Smooth muscle cell (in vitro differentiated cells): ENCODE data around the gene PFKP. TPM values are rescaled to one million over a fixed set of nuclear protein-coding genes. Genes with fewer than 3 reads are reported as not detected.

Source experiments
- DNase-seq: peaks from one replicate; lab custom pipeline; 2025; ENCODE audit not compliant: unreplicated experiment; lab: John Stamatoyannopoulos, UW
- H2AFZ ChIP-seq: fragments of 200-600 bp; sonication (generic); 2 replicates; pipeline ENCODE4 v1.6.0; 2016; ENCODE audit warnings: antibody characterized with exemption, low read depth, mild to moderate bottlenecking
- H3F3A ChIP-seq: fragments of 200-600 bp; sonication (generic); 2 replicates; pipeline ENCODE4 v1.6.0; 2017; ENCODE audit warnings: antibody characterized with exemption, low read depth
- H3K27ac ChIP-seq: fragments of 200-600 bp; sonication (generic); 2 replicates; pipeline ENCODE4 v1.5.1; 2016; ENCODE audit warnings: low read depth, mild to moderate bottlenecking
- H3K27me3 ChIP-seq: fragments of 200-600 bp; sonication (generic); 2 replicates; pipeline ENCODE4 v1.6.1; 2016; ENCODE audit warnings: low read depth, mild to moderate bottlenecking
- H3K36me3 ChIP-seq: fragments of 200-600 bp; sonication (generic); 2 replicates; pipeline ENCODE4 v1.5.1; 2016; ENCODE audit warnings: low read depth
- H3K4me1 ChIP-seq: fragments of 200-600 bp; sonication (generic); 2 replicates; pipeline ENCODE4 v1.5.1; 2016; ENCODE audit warnings: low read depth
- H3K4me2 ChIP-seq: fragments of 200-600 bp; sonication (generic); 2 replicates; pipeline ENCODE4 v1.6.0; 2016; ENCODE audit warnings: mild to moderate bottlenecking
- H3K4me3 ChIP-seq: fragments of 200-600 bp; sonication (generic); 2 replicates; pipeline ENCODE4 v1.5.1; 2016; ENCODE audit warnings: mild to moderate bottlenecking
- H3K79me2 ChIP-seq: fragments of 200-600 bp; sonication (generic); 2 replicates; pipeline ENCODE4 v1.6.0; 2016; ENCODE audit warnings: low read depth, mild to moderate bottlenecking
- H3K9ac ChIP-seq: fragments of 200-600 bp; sonication (generic); 2 replicates; pipeline ENCODE4 v1.6.0; 2016; ENCODE audit warnings: low read depth
- H3K9me3 ChIP-seq: fragments of 200-600 bp; sonication (generic); replicated peaks from 2 replicates; pipeline ENCODE4 v1.5.1; 2016; ENCODE audit warnings: low read depth
- H4K20me1 ChIP-seq: fragments of 200-600 bp; sonication (generic); 2 replicates; pipeline ENCODE4 v1.6.0; 2016; ENCODE audit warnings: low read depth
- CTCF ChIP-seq: fragments of 200-600 bp; sonication (generic); IDR thresholded peaks from 2 replicates; pipeline ENCODE4 v1.5.1; 2017; ENCODE audit warnings: borderline replicate concordance, mild to moderate bottlenecking, antibody characterized with exemption; ENCODE audit not compliant: insufficient read depth, poor library complexity, severe bottlenecking
- WGBS: methylation state at CpG from one replicate; pipeline ENCODE4 v1.1.7; 2016; ENCODE audit warnings: low lambda C conversion rate; 5-methylcytosine and 5-hydroxymethylcytosine counted together
- polyA plus RNA-seq: library from polyadenylated mRNA; unstranded; fragments of >200 nt; fragmentation: Nextera tagmentation; extraction: Ambion mirVana; gene quantifications from 2 replicates; pipeline ENCODE4 v1.2.1, GENCODE V29; 2016
- total RNA-seq: library from RNA; depleted of rRNA; stranded (reverse); fragments of >200 nt; gene quantifications from 2 replicates; pipeline ENCODE4 v1.2.3, GENCODE V29; 2014

Gene PFKP
- total and polyA plus RNA-seq, 2 experiments from 2014 or later, result 178 to 203 TPM

DNA sequence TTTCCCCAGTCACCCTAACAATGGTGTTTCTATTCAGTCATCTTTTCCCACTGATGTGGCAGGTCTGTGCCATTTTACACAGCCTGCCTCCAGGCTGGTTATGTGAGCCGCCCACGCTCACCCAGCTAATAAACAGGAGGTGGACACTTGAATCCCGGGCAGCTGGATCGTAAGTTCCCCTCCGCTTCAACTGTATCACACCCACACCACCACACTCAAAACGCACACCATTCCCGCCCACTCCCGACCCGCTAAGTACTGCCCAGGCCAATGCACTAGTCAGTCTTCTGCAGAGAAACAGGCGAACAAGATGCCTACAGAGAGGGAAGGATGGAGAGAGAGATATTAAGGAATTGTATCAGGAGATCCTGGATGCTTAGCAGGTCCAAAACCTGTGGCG lies 38.9 kb upstream of the PFKP start:
- H3K9me3 ChIP-seq, result no peaks in the 10 kb centered on the region

GRCh38 chr10:3030765-3031164 lies 36.6 kb upstream of the PFKP start:
- H3F3A ChIP-seq, result peaks cover 3% of the 10 kb centered on the region
- no peak for DNase-seq
- H3K4me2 ChIP-seq, result peak overlapping the region; percentile 52
- no peak overlapping the region for H3K4me3 ChIP-seq
- H3K27ac ChIP-seq, result peak overlapping the region; percentile 41
- no peaks in the 10 kb centered on the region for H3K79me2 ChIP-seq
- no peaks in the 10 kb centered on the region for H3K9me3 ChIP-seq
- no peak overlapping the region for H3K9ac ChIP-seq
- H3K4me1 ChIP-seq, result peaks cover 6% of the 10 kb centered on the region
- no peaks in the 10 kb centered on the region for H3K36me3 ChIP-seq
- TF ChIP-seq CTCF, result no peak
- H4K20me1 ChIP-seq, result no peaks in the 10 kb centered on the region
- no peak overlapping the region for H2AFZ ChIP-seq
- H3K27me3 ChIP-seq, result no peaks in the 10 kb centered on the region
- WGBS, result 44% methylated on average over 5 of the region's 5 CpGs

More for the DNA sequence above, 38.9 kb upstream of the PFKP start:
- H3K4me3 ChIP-seq, result no peak overlapping the region
- H3K36me3 ChIP-seq, result no peaks in the 10 kb centered on the region
- H3K27ac ChIP-seq, result no peak overlapping the region
- H3K9ac ChIP-seq, result no peak overlapping the region
- H3K4me1 ChIP-seq, result peaks cover 6% of the 10 kb centered on the region
- no peak overlapping the region for H2AFZ ChIP-seq
- no peak for TF ChIP-seq CTCF
- peaks cover 3% of the 10 kb centered on the region for H3F3A ChIP-seq
- H3K79me2 ChIP-seq, result no peaks in the 10 kb centered on the region
- no peaks in the 10 kb centered on the region for H3K27me3 ChIP-seq
- DNase-seq, result no peak
- no peak overlapping the region for H3K4me2 ChIP-seq
- H4K20me1 ChIP-seq, result no peaks in the 10 kb centered on the region
- 85% methylated on average over 11 of the region's 11 CpGs for WGBS

- Histone ChIP-seq H3K9ac (no peak overlapping the region), H4K20me1 (no peaks in the 10 kb centered on the region), H3K27ac (peak overlapping the region; percentile 41), H3K36me3 (no peaks in the 10 kb centered on the region), H3F3A (peaks cover 3% of the 10 kb centered on the region), H3K4me3 (no peak overlapping the region), H3K79me2 (no peaks in the 10 kb centered on the region), H3K4me1 (peaks cover 6% of the 10 kb centered on the region), H3K27me3 (no peaks in the 10 kb centered on the region), H3K9me3 (no peaks in the 10 kb centered on the region), H2AFZ (no peak overlapping the region), H3K4me2 (peak overlapping the region; percentile 52)
- no peak for TF ChIP-seq CTCF
- no peak for DNase-seq
- WGBS, result 37% methylated on average over 4 of the region's 4 CpGs
These were observed 35.9 kb upstream of the PFKP start for GRCh38 chr10:3031490-3031889.

- no peak overlapping the region for H2AFZ ChIP-seq
- peaks cover 3% of the 10 kb centered on the region for H3F3A ChIP-seq
- no peak overlapping the region for H3K9ac ChIP-seq
- H3K27me3 ChIP-seq, result no peaks in the 10 kb centered on the region
- H4K20me1 ChIP-seq, result no peaks in the 10 kb centered on the region
- no peak for DNase-seq
- no peak overlapping the region for H3K27ac ChIP-seq
- no peak for TF ChIP-seq CTCF
- H3K4me3 ChIP-seq, result no peak overlapping the region
- WGBS, result 92% methylated on average over 5 of the region's 5 CpGs
- peaks cover 6% of the 10 kb centered on the region for H3K4me1 ChIP-seq
- H3K79me2 ChIP-seq, result no peaks in the 10 kb centered on the region
- no peaks in the 10 kb centered on the region for H3K36me3 ChIP-seq
- H3K9me3 ChIP-seq, result no peaks in the 10 kb centered on the region
- H3K4me2 ChIP-seq, result no peak overlapping the region
These were observed 33.4 kb upstream of the PFKP start for GRCh38 chr10:3033925-3034324.
